IMR-90 (cell line): ENCODE data around the gene SPEF2. TPM values are rescaled to one million over a fixed set of nuclear protein-coding genes. Genes with fewer than 3 reads are reported as not detected.

ENCODE experiments used
- ATAC-seq: fragments of 200-7000 bp; cut with Tn5 transposase; 2 replicates; pipeline ENCODE4 v1.9.1; 2020; ENCODE audit warnings: low read depth, mild to moderate bottlenecking, moderate library complexity
- BruUV-seq: library from RNA; stranded (reverse); fragments of 400-500 nt; replicated peaks from 2 replicates; lab custom pipeline; 2021; lab: Mats Ljungman, UMichigan
- CTCF ChIA-PET: fragments of 300-600 bp; formaldehyde crosslinking; extraction: SDS; loops from one replicate; lab custom pipeline; 2021; ENCODE audit warnings: antibody characterized with exemption; lab: Yijun Ruan, JAX
- POLR2A ChIA-PET: fragments of 300-600 bp; sonication (Branson Sonifier 250); formaldehyde crosslinking; loops from one replicate; lab custom pipeline; 2022; ENCODE audit warnings: antibody characterized with exemption; ENCODE audit not compliant: unreplicated experiment; lab: Charles Lee
- DNase-seq: peaks from one replicate; pipeline ENCODE4 v3.0.0; 2013
- H2AFZ ChIP-seq: replicated peaks from 2 replicates; pipeline ENCODE3; 2013; ENCODE audit warnings: low read length, mild to moderate bottlenecking; ENCODE audit not compliant: poor library complexity
- H2AK5ac ChIP-seq: 2 replicates; pipeline ENCODE4 v1.6.1; 2013; ENCODE audit warnings: low read depth, low read length, inconsistent platforms
- H2AK9ac ChIP-seq: replicated peaks from 2 replicates; pipeline ENCODE3; 2013; ENCODE audit warnings: mild to moderate bottlenecking, low read depth, low read length, moderate library complexity; ENCODE audit not compliant: poor library complexity
- H2BK120ac ChIP-seq: 2 replicates; pipeline ENCODE4 v1.6.1; 2013; ENCODE audit warnings: low read depth, low read length, inconsistent platforms
- H2BK15ac ChIP-seq: 3 replicates; pipeline ENCODE4 v1.6.1; 2013; ENCODE audit warnings: low read depth, low read length, inconsistent platforms
- H2BK20ac ChIP-seq: 2 replicates; pipeline ENCODE4 v1.6.1; 2013; ENCODE audit warnings: low read depth, mild to moderate bottlenecking, inconsistent platforms, low read length, moderate library complexity
- H2BK5ac ChIP-seq: 2 replicates; pipeline ENCODE4 v1.6.1; 2013; ENCODE audit warnings: mild to moderate bottlenecking, low read depth, low read length, inconsistent platforms; ENCODE audit not compliant: poor library complexity, severe bottlenecking
- H3K14ac ChIP-seq: replicated peaks from 2 replicates; pipeline ENCODE4 v1.6.1; 2013; ENCODE audit warnings: low read depth, low read length, inconsistent platforms
- H3K18ac ChIP-seq: 2 replicates; pipeline ENCODE4 v1.6.1; 2013; ENCODE audit warnings: low read depth, low read length, control low read depth
- H3K23ac ChIP-seq: 2 replicates; pipeline ENCODE4 v1.6.1; 2013; ENCODE audit warnings: low read depth, low read length, inconsistent platforms
- H3K27ac ChIP-seq: 2 replicates; pipeline ENCODE4 v1.5.1; 2013; ENCODE audit warnings: mild to moderate bottlenecking, control low read depth, low read length; ENCODE audit not compliant: insufficient read depth
- H3K27me3 ChIP-seq: 2 replicates; pipeline ENCODE4 v1.6.1; 2013; ENCODE audit warnings: low read length; ENCODE audit not compliant: control insufficient read depth, insufficient read depth
- H3K36me3 ChIP-seq: 2 replicates; pipeline ENCODE4 v1.6.1; 2013; ENCODE audit warnings: low read length, mixed read lengths; ENCODE audit not compliant: control insufficient read depth, insufficient read depth
- H3K4ac ChIP-seq: 2 replicates; pipeline ENCODE4 v1.6.1; 2013; ENCODE audit warnings: low read depth, low read length, inconsistent platforms
- H3K4me1 ChIP-seq: 2 replicates; pipeline ENCODE4 v1.6.1; 2013; ENCODE audit warnings: low read length, mixed read lengths; ENCODE audit not compliant: control insufficient read depth, insufficient read depth
- H3K4me2 ChIP-seq: 2 replicates; pipeline ENCODE4 v1.6.1; 2013; ENCODE audit warnings: low read depth, mild to moderate bottlenecking, control low read depth, low read length, moderate library complexity
- H3K4me3 ChIP-seq: 2 replicates; pipeline ENCODE4 v1.5.1; 2013; ENCODE audit warnings: low read depth, mild to moderate bottlenecking, control low read depth, low read length, moderate library complexity; ENCODE audit not compliant: insufficient read depth
- H3K56ac ChIP-seq: 2 replicates; pipeline ENCODE4 v1.6.1; 2013; ENCODE audit warnings: low read length, inconsistent platforms; ENCODE audit not compliant: insufficient read depth; ENCODE audit errors: extremely low read depth
- H3K79me1 ChIP-seq, 2 experiments: 2 replicates each; pipeline ENCODE4 v1.6.1; 2013; ENCODE audit warnings: low read length in 2 of 2, inconsistent platforms in 1 of 2, low read depth in 1 of 2
- H3K9ac ChIP-seq: 2 replicates; pipeline ENCODE4 v1.6.1; 2013; ENCODE audit warnings: low read depth, low read length, control low read depth
- H3K9me1 ChIP-seq: 2 replicates; pipeline ENCODE4 v1.6.1; 2013; ENCODE audit warnings: low read length, inconsistent platforms; ENCODE audit not compliant: insufficient read depth
- H3K9me3 ChIP-seq: 2 replicates; pipeline ENCODE4 v1.6.1; 2013; ENCODE audit warnings: low read length; ENCODE audit not compliant: control insufficient read depth, insufficient read depth
- H4K20me1 ChIP-seq: 2 replicates; pipeline ENCODE4 v1.6.1; 2013; ENCODE audit warnings: low read length, inconsistent platforms; ENCODE audit not compliant: insufficient read depth
- H4K5ac ChIP-seq: 2 replicates; pipeline ENCODE4 v1.6.1; 2013; ENCODE audit warnings: mild to moderate bottlenecking, low read depth, low read length, control low read depth
- H4K8ac ChIP-seq, 2 experiments: 2 replicates each; pipeline ENCODE4 v1.6.1; 2013; ENCODE audit warnings: low read depth in 2 of 2, low read length in 2 of 2, control low read depth in 1 of 2, inconsistent platforms in 1 of 2
- H4K91ac ChIP-seq: 2 replicates; pipeline ENCODE4 v1.6.1; 2013; ENCODE audit warnings: low read depth, low read length, inconsistent platforms; ENCODE audit not compliant: insufficient read depth
- CTCF ChIP-seq: conservative IDR thresholded peaks from 2 replicates; pipeline ENCODE4 v1.5.1; 2012; ENCODE audit warnings: mild to moderate bottlenecking, low read depth, low read length, improper control_type of control experiment
- FOS ChIP-seq: fragments of 150-350 bp; IDR thresholded peaks from 2 replicates; pipeline ENCODE4 v1.6.1; 2016; ENCODE audit warnings: low read depth, low read length
- MXI1 ChIP-seq: IDR thresholded peaks from 2 replicates; pipeline ENCODE4 v1.6.1; 2012; ENCODE audit warnings: low read depth, mild to moderate bottlenecking, low read length, moderate library complexity, borderline replicate concordance
- POLR2A ChIP-seq: IDR thresholded peaks from 2 replicates; pipeline ENCODE4 v1.6.1; 2012; ENCODE audit warnings: mild to moderate bottlenecking, low read depth, low read length
- RAD21 ChIP-seq: IDR thresholded peaks from 2 replicates; pipeline ENCODE4 v1.6.1; 2012; ENCODE audit warnings: low read length, improper control_type of control experiment
- RCOR1 ChIP-seq: IDR thresholded peaks from 2 replicates; pipeline ENCODE4 v1.6.1; 2012; ENCODE audit warnings: mild to moderate bottlenecking, low read length, improper control_type of control experiment; ENCODE audit not compliant: insufficient replicate concordance
- WGBS, 2 experiments: methylation state at CpG; one replicate each; pipeline versions ENCODE4 v1.1.5 to v1.1.7; 2013; ENCODE audit warnings: missing lambda C conversion rate in 2 of 2; ENCODE audit not compliant: insufficient read length in 1 of 2; ENCODE audit errors: extremely low coverage in 2 of 2; 5-methylcytosine and 5-hydroxymethylcytosine counted together
- dilution Hi-C: fragments of 300-500 bp; cut with HindIII; formaldehyde crosslinking; loops from one replicate; pipeline ENCODE4 v1.14.3; 2018; ENCODE audit warnings: low sequenced_read_pairs; ENCODE audit not compliant: unreplicated experiment
- in situ Hi-C: fragments of 300-500 bp; cut with MboI; formaldehyde crosslinking; loops from 3 replicates; pipeline ENCODE4 v1.14.3; 2019; ENCODE audit warnings: low sequenced_read_pairs, inconsistent platforms, mixed read lengths
- intact Hi-C: fragments of 100-400 bp; cut with micrococcal nuclease; formaldehyde crosslinking; loops from 2 replicates; pipeline ENCODE4 v1.10.0; 2022
- polyA plus RNA-seq, 3 experiments: library from polyadenylated mRNA; depleted of rRNA; stranded (reverse); fragments of >200 nt; gene quantifications; 2 replicates each; pipeline ENCODE4 v1.2.3, GENCODE V29; 2012; ENCODE audit warnings: low replicate concordance in 1 of 3
- total RNA-seq: library from RNA; depleted of rRNA; stranded (reverse); fragments of >200 nt; gene quantifications from 2 replicates; pipeline ENCODE4 v1.2.3, GENCODE V29; 2012

SPEF2 gene
- total and polyA plus RNA-seq, 2 of the 4 experiments (the other 2 are of a cell fraction) = 1.7 to 2.3 TPM

- Histone ChIP-seq H3K36me3 (peaks cover 4% of the 10 kb centered on the region; the same call in 1 of the 2 replicates), H4K20me1 (no peaks in the 10 kb centered on the region), H4K8ac (peak within 1 kb of the TSS; percentile 78 to 92), H3K79me1 (peaks cover 4 to 21% of the 10 kb centered on the region in 2 experiments), H3K4me1 (peaks cover 11% of the 10 kb centered on the region), H2AK9ac (no peak within 1 kb of the TSS), H3K14ac (peak within 1 kb of the TSS; percentile 85), H3K9ac (peak within 1 kb of the TSS; percentile 96; the same call in 1 of the 2 replicates), H3K27ac (peak within 1 kb of the TSS; percentile 83), H2BK5ac (peak within 1 kb of the TSS; percentile 99), H2BK20ac (peak within 1 kb of the TSS; percentile 80), H2AFZ (no peak within 1 kb of the TSS), H3K9me1 (peaks cover 6% of the 10 kb centered on the region; the same call in 1 of the 2 replicates), H4K5ac (peak within 1 kb of the TSS; percentile 88), H3K4me3 (peak within 1 kb of the TSS; percentile 52; the same call in 1 of the 2 replicates), H3K4me2 (peak within 1 kb of the TSS; percentile 83), H3K23ac (peak within 1 kb of the TSS; percentile 89; the same call in 1 of the 2 replicates), H2BK15ac (peak within 1 kb of the TSS; percentile 55), H3K56ac (peak within 1 kb of the TSS; percentile 90), H4K91ac (peak within 1 kb of the TSS; percentile 75), H3K27me3 (no peaks in the 10 kb centered on the region), H3K4ac (peak within 1 kb of the TSS; percentile 67), H2AK5ac (peak within 1 kb of the TSS; percentile 60), H3K18ac (peak within 1 kb of the TSS; percentile 96), H3K9me3 (no peaks in the 10 kb centered on the region), H2BK120ac (peak within 1 kb of the TSS; percentile 71)
- BruUV-seq = TSS peak; percentile 83
- POLR2A ChIA-PET = no interaction called here
- dilution Hi-C loops = no loop called here
- TF ChIP-seq MXI1 = no peak
- no peak for TF ChIP-seq FOS
- no peak for TF ChIP-seq CTCF
- no peak for TF ChIP-seq RCOR1
- 0 out of 2 replicates have a peak, but pooled peaks have one; percentile 1 for TF ChIP-seq RAD21
- TF ChIP-seq POLR2A = 0 out of 2 replicates have a peak, but pooled peaks have one; percentile 29
- CTCF ChIA-PET = interaction anchor here (3.8 kb wide), 1 partner anchor 69 kb away, joined by 12 read pairs; no protein-coding TSS in a partner anchor
- no CpG with 5 or more reads among the region's 1 CpG for WGBS, 2 experiments
- intact Hi-C loops = loop anchor here (2.0 to 5.0 kb wide), 2 partner anchors 205 to 240 kb away; partner anchors contain the start of gene SPEF2
- DNase-seq (peak; percentile 79), ATAC-seq (peak; percentile 56)
- in situ Hi-C loops = no loop called here
Observed at GRCh38 chr5:35856765-35857351, 239.2 kb downstream of the SPEF2 start, which contains the start of gene IL7R. Gene IL7R, plus strand, starts transcription at chr5:35856891. Its CDS starts 87 bp downstream, at chr5:35856978.
